ENCODE results near the gene PALM2AKAP2.

GRCh38 chr9:109776391-109776790, 3.6 kb upstream of the PALM2AKAP2 start:
- no peak for TF ChIP-seq CTCF (IDR thresholded peaks at IDR 0.05)
- no peak for TF ChIP-seq POLR2A (IDR thresholded peaks at IDR 0.05)
